HepG2 (cell line): ENCODE data around the gene OR6C2. TPM values are rescaled to one million over a fixed set of nuclear protein-coding genes. Genes with fewer than 3 reads are reported as not detected.

Experiments used
- ATAC-seq: fragments of 200-7000 bp; cut with Tn5 transposase; 3 replicates; pipeline ENCODE4 v1.9.1; 2020; ENCODE audit warnings: mild to moderate bottlenecking, moderate library complexity
- BruUV-seq: library from RNA; stranded (reverse); fragments of 400-500 nt; replicated peaks from 2 replicates; lab custom pipeline; 2021; lab: Mats Ljungman, UMichigan
- CTCF ChIA-PET: fragments of 300-600 bp; formaldehyde crosslinking; extraction: SDS; loops from one replicate; lab custom pipeline; 2021; ENCODE audit warnings: low total read pairs, inconsistent platforms, low intra/inter-chr PET ratio; lab: Yijun Ruan, JAX
- POLR2A ChIA-PET: fragments of 350-600 bp; sonication (Branson Sonifier 250); formaldehyde crosslinking; loops from one replicate; lab custom pipeline; 2020; ENCODE audit warnings: antibody characterized with exemption, inconsistent platforms; lab: Yijun Ruan, JAX
- DNase-seq: peaks from one replicate; pipeline ENCODE4 v3.0.0-alpha.2; 2015; ENCODE audit warnings: low spot score
- FAIRE-seq: peaks from 3 replicates; lab custom pipeline; 2011; peaks lifted over from hg19 to GRCh38; lab: Jason Lieb, UNC
- H2AFZ ChIP-seq: one replicate; pipeline ENCODE4 v1.6.1; 2011; ENCODE audit warnings: low read length, inconsistent platforms
- H3K27ac ChIP-seq: fragments of 300-600 bp; 3 replicates; pipeline ENCODE4 v1.8.0; 2011; ENCODE audit warnings: mixed run types, mild to moderate bottlenecking, mixed read lengths, low read length, inconsistent platforms; ENCODE audit not compliant: insufficient read depth; ENCODE audit errors: extremely low read length
- H3K27me3 ChIP-seq, 2 experiments: fragments of 200-600 bp in 1 of 2; 2 replicates in 1 of 2; 3 replicates in 1 of 2; pipeline versions ENCODE4 v1.6.0 to v1.8.0; 2011; ENCODE audit warnings: low read length in 2 of 2, mild to moderate bottlenecking in 2 of 2, moderate library complexity in 2 of 2, inconsistent platforms in 1 of 2; ENCODE audit not compliant: insufficient read depth in 2 of 2, control insufficient read depth in 1 of 2
- H3K36me3 ChIP-seq, 2 experiments: fragments of 200-600 bp in 1 of 2; replicated peaks in 1 of 2; 2 replicates in 1 of 2; 3 replicates in 1 of 2; pipeline versions ENCODE4 v1.5.1 to v1.8.0; 2011; ENCODE audit warnings: low read length in 2 of 2, inconsistent platforms in 1 of 2; ENCODE audit not compliant: insufficient read depth in 2 of 2, control insufficient read depth in 1 of 2
- H3K4me1 ChIP-seq: 2 replicates; pipeline ENCODE4 v1.5.1; 2012; ENCODE audit warnings: low read length, inconsistent platforms; ENCODE audit not compliant: insufficient read depth
- H3K4me2 ChIP-seq: 2 replicates; pipeline ENCODE4 v1.6.0; 2011; ENCODE audit warnings: low read depth, low read length, inconsistent platforms
- H3K4me3 ChIP-seq, 3 experiments: fragments of 200-600 bp in 1 of 3; sonication (generic), shearing (Covaris generic) in 1 of 3; replicated peaks in 1 of 3; 2 replicates each; pipeline ENCODE4 v1.5.1; 2011 to 2016; ENCODE audit warnings: low read length in 3 of 3, inconsistent platforms in 2 of 3, low read depth in 2 of 3, mild to moderate bottlenecking in 2 of 3, control low read depth in 1 of 3, mixed read lengths in 1 of 3; ENCODE audit not compliant: insufficient read depth in 1 of 3
- H3K79me2 ChIP-seq: one replicate; pipeline ENCODE4 v1.6.1; 2011; ENCODE audit warnings: low read length, inconsistent platforms; ENCODE audit not compliant: insufficient read depth
- H3K9ac ChIP-seq: 2 replicates; pipeline ENCODE4 v1.6.0; 2011; ENCODE audit warnings: mild to moderate bottlenecking, low read depth, low read length, inconsistent platforms; ENCODE audit not compliant: insufficient read depth
- H3K9me3 ChIP-seq: 2 replicates; pipeline ENCODE4 v1.5.1; 2012; ENCODE audit warnings: mild to moderate bottlenecking, low read length
- H4K20me1 ChIP-seq: 2 replicates; pipeline ENCODE4 v1.6.0; 2011; ENCODE audit warnings: inconsistent platforms, mild to moderate bottlenecking, low read length, moderate library complexity; ENCODE audit not compliant: insufficient read depth
- FIP1L1 ChIP-seq: fragments of 200-400 bp; formaldehyde crosslinking; IDR thresholded peaks from 2 replicates; pipeline ENCODE4 v1.6.1; 2018; ENCODE audit warnings: low read depth, mild to moderate bottlenecking, low read length, moderate library complexity, borderline replicate concordance; ENCODE audit not compliant: insufficient read depth
- FOXC1 ChIP-seq: sonication (generic); formaldehyde crosslinking; IDR thresholded peaks from 2 replicates; pipeline ENCODE4 v1.8.0; 2022; ENCODE audit warnings: mild to moderate bottlenecking, missing genetic modification reagents, borderline replicate concordance
- IKZF4 ChIP-seq: sonication (generic); formaldehyde crosslinking; IDR thresholded peaks from 2 replicates; pipeline ENCODE4 v1.5.1; 2020; ENCODE audit warnings: borderline replicate concordance, mild to moderate bottlenecking, low read depth, missing genetic modification reagents; ENCODE audit errors: not compliant biosample characterization
- KLF6 ChIP-seq: IDR thresholded peaks from 2 replicates; pipeline ENCODE4 v1.8.0; 2016; ENCODE audit warnings: missing biosample characterization, missing genetic modification reagents
- MAZ ChIP-seq, 2 experiments: sonication (generic) in 1 of 2; formaldehyde crosslinking in 1 of 2; IDR thresholded peaks; 2 replicates each; pipeline versions ENCODE4 v1.5.0 to v1.6.1; 2012 to 2020; ENCODE audit warnings: low read depth in 2 of 2, mild to moderate bottlenecking in 2 of 2, borderline replicate concordance in 1 of 2, improper control_type of control experiment in 1 of 2, low read length in 1 of 2, missing genetic modification reagents in 1 of 2, moderate library complexity in 1 of 2
- NR2F1 ChIP-seq, 2 experiments: fragments of 450-650 bp in 1 of 2; formaldehyde crosslinking in 1 of 2; IDR thresholded peaks; 2 replicates each; pipeline versions ENCODE4 v1.5.0 to v1.6.1; 2016 to 2020; ENCODE audit warnings: mild to moderate bottlenecking in 1 of 2, missing compliant biosample characterization in 1 of 2, missing genetic modification reagents in 1 of 2, moderate library complexity in 1 of 2
- SMARCE1 ChIP-seq: fragments of 450-650 bp; IDR thresholded peaks from 2 replicates; pipeline ENCODE4 v1.6.1; 2017; ENCODE audit warnings: borderline replicate concordance
- YEATS2 ChIP-seq: sonication (generic); formaldehyde crosslinking; IDR thresholded peaks from 2 replicates; pipeline ENCODE4 v1.4.0; 2020; ENCODE audit warnings: missing genetic modification reagents, borderline replicate concordance
- ZMYM2 ChIP-seq: sonication (generic); formaldehyde crosslinking; IDR thresholded peaks from 2 replicates; pipeline ENCODE4 v1.8.0; 2022; ENCODE audit warnings: mild to moderate bottlenecking, missing genetic modification reagents
- ZNF34 ChIP-seq: sonication (generic); formaldehyde crosslinking; IDR thresholded peaks from 2 replicates; pipeline ENCODE4 v1.4.0; 2020; ENCODE audit warnings: mild to moderate bottlenecking, missing genetic modification reagents, borderline replicate concordance
- ZNF562 ChIP-seq: sonication (generic); formaldehyde crosslinking; IDR thresholded peaks from 2 replicates; pipeline ENCODE4 v1.8.0; 2022; ENCODE audit warnings: missing genetic modification reagents, borderline replicate concordance
- WGBS: methylation state at CpG from one replicate; pipeline ENCODE4 v1.1.6; 2017; ENCODE audit warnings: low lambda C conversion rate; 5-methylcytosine and 5-hydroxymethylcytosine counted together
- in situ Hi-C: cut with HindIII; loops from 2 replicates; pipeline ENCODE4 v1.10.0; 2017; ENCODE audit warnings: low pct_unique_long_range_greater_than_20kb; ENCODE audit not compliant: extremely low pct_ligation_motif_present
- intact Hi-C: fragments of 100-400 bp; cut with micrococcal nuclease; formaldehyde crosslinking; loops from one replicate; pipeline ENCODE4 v1.10.0; 2022; ENCODE audit not compliant: unreplicated experiment
- polyA plus RNA-seq, 8 experiments: library from polyadenylated mRNA; depleted of rRNA in 3 of 8; stranded (reverse) in 7 of 8; unstranded in 1 of 8; fragments of >200 nt; fragmentation: Illumina TruSeq in 4 of 8; extraction: Trizol in 4 of 8; gene quantifications; 2 replicates each; pipeline versions ENCODE4 v1.2.1 to v1.2.3, GENCODE V29; 2011 to 2016; ENCODE audit warnings: low read depth in 4 of 8, missing spikeins in 1 of 8, mixed read lengths in 1 of 8; ENCODE audit not compliant: insufficient read depth in 1 of 8
- total RNA-seq, 5 experiments: library from RNA; depleted of rRNA; stranded (reverse); fragments of >200 nt; fragmentation: Illumina TruSeq; extraction: Trizol; gene quantifications; 2 replicates each; pipeline ENCODE4 v1.2.3, GENCODE V29; 2016; ENCODE audit warnings: low read depth in 1 of 5
- TF ChIP-seq, protein P1 (sequence below): sonication (generic); formaldehyde crosslinking; IDR thresholded peaks from 2 replicates; pipeline ENCODE4 v1.4.0; 2020; ENCODE audit warnings: missing genetic modification reagents, borderline replicate concordance
- TF ChIP-seq, protein P2 (sequence below): sonication (generic); formaldehyde crosslinking; IDR thresholded peaks from 2 replicates; pipeline ENCODE4 v1.4.0; 2020; ENCODE audit warnings: missing genetic modification reagents

Gene OR6C2
- total and polyA plus RNA-seq, 2 of the 13 experiments (the other 11 are each of a cell fraction or from before 2014, with no cell fraction given): not detected

- TF ChIP-seq, protein P1, sequence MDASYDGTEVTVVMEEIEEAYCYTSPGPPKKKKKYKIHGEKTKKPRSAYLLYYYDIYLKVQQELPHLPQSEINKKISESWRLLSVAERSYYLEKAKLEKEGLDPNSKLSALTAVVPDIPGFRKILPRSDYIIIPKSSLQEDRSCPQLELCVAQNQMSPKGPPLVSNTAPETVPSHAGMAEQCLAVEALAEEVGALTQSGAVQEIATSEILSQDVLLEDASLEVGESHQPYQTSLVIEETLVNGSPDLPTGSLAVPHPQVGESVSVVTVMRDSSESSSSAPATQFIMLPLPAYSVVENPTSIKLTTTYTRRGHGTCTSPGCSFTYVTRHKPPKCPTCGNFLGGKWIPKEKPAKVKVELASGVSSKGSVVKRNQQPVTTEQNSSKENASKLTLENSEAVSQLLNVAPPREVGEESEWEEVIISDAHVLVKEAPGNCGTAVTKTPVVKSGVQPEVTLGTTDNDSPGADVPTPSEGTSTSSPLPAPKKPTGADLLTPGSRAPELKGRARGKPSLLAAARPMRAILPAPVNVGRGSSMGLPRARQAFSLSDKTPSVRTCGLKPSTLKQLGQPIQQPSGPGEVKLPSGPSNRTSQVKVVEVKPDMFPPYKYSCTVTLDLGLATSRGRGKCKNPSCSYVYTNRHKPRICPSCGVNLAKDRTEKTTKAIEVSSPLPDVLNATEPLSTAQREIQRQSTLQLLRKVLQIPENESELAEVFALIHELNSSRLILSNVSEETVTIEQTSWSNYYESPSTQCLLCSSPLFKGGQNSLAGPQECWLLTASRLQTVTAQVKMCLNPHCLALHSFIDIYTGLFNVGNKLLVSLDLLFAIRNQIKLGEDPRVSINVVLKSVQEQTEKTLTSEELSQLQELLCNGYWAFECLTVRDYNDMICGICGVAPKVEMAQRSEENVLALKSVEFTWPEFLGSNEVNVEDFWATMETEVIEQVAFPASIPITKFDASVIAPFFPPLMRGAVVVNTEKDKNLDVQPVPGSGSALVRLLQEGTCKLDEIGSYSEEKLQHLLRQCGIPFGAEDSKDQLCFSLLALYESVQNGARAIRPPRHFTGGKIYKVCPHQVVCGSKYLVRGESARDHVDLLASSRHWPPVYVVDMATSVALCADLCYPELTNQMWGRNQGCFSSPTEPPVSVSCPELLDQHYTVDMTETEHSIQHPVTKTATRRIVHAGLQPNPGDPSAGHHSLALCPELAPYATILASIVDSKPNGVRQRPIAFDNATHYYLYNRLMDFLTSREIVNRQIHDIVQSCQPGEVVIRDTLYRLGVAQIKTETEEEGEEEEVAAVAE (CRISPR knock-in tag): no peak
- no peak for TF ChIP-seq IKZF4
- TF ChIP-seq KLF6 (CRISPR knock-in tag): no peak
- TF ChIP-seq ZMYM2 (CRISPR knock-in tag): no peak
- no peak for TF ChIP-seq FIP1L1
- no peak for TF ChIP-seq NR2F1 (CRISPR knock-in tag; IDR thresholded peaks at IDR 0.05)
- TF ChIP-seq ZNF562 (CRISPR knock-in tag): no peak
- no peak for TF ChIP-seq SMARCE1
- TF ChIP-seq, all 625 proteins: peak for 0
These were observed 48.2 kb downstream of the OR6C2 start, which contains the start of gene OR6C68 (continued) for GRCh38 chr12:55492078-55492477.

DNA sequence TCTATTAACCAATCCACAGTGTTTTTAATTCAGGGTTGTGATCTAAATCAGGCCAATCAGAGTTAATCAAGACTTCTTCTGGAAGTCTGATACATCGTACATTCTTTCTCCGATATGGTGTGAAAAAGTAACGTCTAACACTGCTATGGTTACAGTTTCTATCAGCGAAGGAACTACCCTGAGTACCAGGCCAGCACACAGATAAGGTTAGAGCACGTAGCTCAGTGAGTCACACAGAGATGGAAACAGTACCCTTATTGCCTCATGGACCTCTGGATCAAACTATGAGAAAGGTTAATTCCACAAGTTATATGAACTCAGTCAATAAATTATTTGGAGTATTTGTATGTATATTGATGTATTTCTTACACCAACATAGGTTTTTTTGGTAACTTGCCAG is 51.6 kb downstream of the OR6C2 start:
- H4K20me1 ChIP-seq: no peaks in the 10 kb centered on the region
- no peaks in the 10 kb centered on the region for H3K9me3 ChIP-seq
- DNase-seq (no peak), ATAC-seq (no peak), FAIRE-seq (no peak)
- no peak overlapping the region for H3K27ac ChIP-seq
- H3K36me3 ChIP-seq: no peaks in the 10 kb centered on the region
- no peaks in the 10 kb centered on the region for H3K27me3 ChIP-seq
- peaks cover 27% of the 10 kb centered on the region for H3K4me1 ChIP-seq
- no peak overlapping the region for H3K4me3 ChIP-seq
- BruUV-seq: no TSS peak
- CTCF ChIA-PET: no interaction called here
- 93% methylated on average over 5 of the region's 5 CpGs for WGBS
- POLR2A ChIA-PET: no interaction called here
- H3K79me2 ChIP-seq: no peaks in the 10 kb centered on the region
- no peak for TF ChIP-seq FOXC1 (CRISPR knock-in tag)
- TF ChIP-seq, protein P2, sequence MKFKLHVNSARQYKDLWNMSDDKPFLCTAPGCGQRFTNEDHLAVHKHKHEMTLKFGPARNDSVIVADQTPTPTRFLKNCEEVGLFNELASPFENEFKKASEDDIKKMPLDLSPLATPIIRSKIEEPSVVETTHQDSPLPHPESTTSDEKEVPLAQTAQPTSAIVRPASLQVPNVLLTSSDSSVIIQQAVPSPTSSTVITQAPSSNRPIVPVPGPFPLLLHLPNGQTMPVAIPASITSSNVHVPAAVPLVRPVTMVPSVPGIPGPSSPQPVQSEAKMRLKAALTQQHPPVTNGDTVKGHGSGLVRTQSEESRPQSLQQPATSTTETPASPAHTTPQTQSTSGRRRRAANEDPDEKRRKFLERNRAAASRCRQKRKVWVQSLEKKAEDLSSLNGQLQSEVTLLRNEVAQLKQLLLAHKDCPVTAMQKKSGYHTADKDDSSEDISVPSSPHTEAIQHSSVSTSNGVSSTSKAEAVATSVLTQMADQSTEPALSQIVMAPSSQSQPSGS (CRISPR knock-in tag): no peak
- TF ChIP-seq ZNF34 (CRISPR knock-in tag): no peak
- TF ChIP-seq MAZ (IDR thresholded peaks at IDR 0.05; ENCODE audit: borderline replicate concordance, low read depth, low read length): no peak
- TF ChIP-seq MAZ (CRISPR knock-in tag; IDR thresholded peaks at IDR 0.05; ENCODE audit: low read depth): no peak
- TF ChIP-seq YEATS2 (CRISPR knock-in tag): no peak
- H3K4me2 ChIP-seq: no peak overlapping the region
- in situ Hi-C loops: no loop called here
- H3K9ac ChIP-seq: no peak overlapping the region
- intact Hi-C loops: no loop called here
- H2AFZ ChIP-seq: no peak overlapping the region
